Testis (tissue), 3 donors: Measurements from ENCODE around the gene FCRL3. TPM values are rescaled to one million over a fixed set of nuclear protein-coding genes. Genes with fewer than 3 reads are reported as not detected.
A peak's percentile ranks its signal among the peaks of the same experiment; 100 is the strongest.

ENCODE experiments used
- DNase-seq: peaks from one replicate; pipeline ENCODE4 v3.0.0-alpha.2; 2019
- H3K27ac ChIP-seq, 2 donors: fragments of 200-600 bp; sonication (generic); one replicate each; pipeline ENCODE4 v1.5.1; 2019
- H3K27me3 ChIP-seq: fragments of 200-600 bp; sonication (generic); one replicate; pipeline ENCODE4 v1.5.1; 2019
- H3K36me3 ChIP-seq: fragments of 200-600 bp; sonication (generic); one replicate; pipeline ENCODE4 v1.5.1; 2017; ENCODE audit warnings: low read depth; ENCODE audit errors: missing control alignments
- H3K4me1 ChIP-seq: fragments of 200-600 bp; sonication (generic); one replicate; pipeline ENCODE4 v1.5.1; 2019
- H3K4me3 ChIP-seq, 2 donors: fragments of 200-600 bp; sonication (generic); one replicate each; pipeline ENCODE4 v1.5.1; 2017 to 2019
- H3K9me3 ChIP-seq: fragments of 200-600 bp; sonication (generic); one replicate; pipeline ENCODE4 v1.5.1; 2017
- POLR2A ChIP-seq: fragments of 450-650 bp; IDR thresholded peaks from one replicate; pipeline ENCODE4 v1.6.1; 2017; ENCODE audit warnings: antibody characterized with exemption, mild to moderate bottlenecking, moderate library complexity
- WGBS, 2 donors: methylation state at CpG; one replicate each; pipeline ENCODE4 v1.1.5; 2018; 5-methylcytosine and 5-hydroxymethylcytosine counted together
- intact Hi-C: fragments of 100-400 bp; cut with DNase I; formaldehyde crosslinking; loops from one replicate; pipeline ENCODE4 v1.15.1; 2023; ENCODE audit warnings: low total_unique reads
- polyA plus RNA-seq: library from polyadenylated mRNA; stranded (reverse); fragments of 350-450 nt; fragmentation: Illumina TruSeq; extraction: RNeasy Lipid Tissue Mini Kit (QIAGEN cat#74804); gene quantifications from one replicate; pipeline ENCODE4 v1.2.3, GENCODE V29; 2014; ENCODE audit warnings: low read depth, low replicate concordance; ENCODE audit not compliant: insufficient read depth
- total RNA-seq, 2 donors: library from RNA; depleted of rRNA; stranded (reverse); fragments of >200 nt; gene quantifications; one replicate each; pipeline ENCODE4 v1.2.3, GENCODE V29; 2016
- TF ChIP-seq, protein P1 (sequence below), 3 experiments: fragments of 450-650 bp in 2 of 3; fragments of 200-600 bp in 1 of 3; sonication (generic) in 1 of 3; IDR thresholded peaks; one replicate each; pipeline ENCODE4 v1.5.1; 2016 to 2019; ENCODE audit warnings: antibody characterized with exemption in 3 of 3, mild to moderate bottlenecking in 2 of 3, moderate library complexity in 1 of 3

The FCRL3 gene
- total and polyA plus RNA-seq, 3 donors from 2014 or later: 0.19 to 0.86 (median 0.47) TPM

DNA sequence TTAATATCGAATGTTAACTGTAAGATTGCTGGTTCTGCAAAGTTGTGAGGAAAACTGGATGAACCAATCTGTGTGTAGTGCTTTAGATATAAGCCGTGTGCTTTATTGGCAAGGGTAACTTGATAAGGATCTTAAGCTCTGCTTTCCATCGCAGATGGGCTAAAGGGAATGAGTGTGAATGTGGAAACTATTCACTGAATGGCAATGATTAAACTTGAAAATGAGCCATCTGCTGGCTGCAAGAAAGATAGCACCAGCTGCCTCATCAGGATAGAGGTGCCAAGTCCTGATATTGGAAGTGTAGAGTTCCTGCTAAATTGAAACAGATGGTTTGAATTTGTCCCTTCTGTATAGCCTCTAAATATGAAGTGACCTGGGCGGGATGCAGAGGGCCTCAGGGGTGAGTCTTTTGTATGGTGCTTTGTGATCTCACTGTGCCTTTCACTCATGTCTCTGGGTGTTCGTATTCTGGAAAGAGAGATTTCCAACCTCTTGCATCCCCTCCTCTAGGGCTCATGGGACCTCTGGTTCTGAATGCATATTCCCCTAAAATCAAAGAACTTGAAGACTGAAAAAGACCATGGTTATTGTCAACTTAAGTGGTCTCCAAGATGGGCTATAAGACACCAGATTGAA lies 9.2 kb downstream of the FCRL3 start:
- Histone ChIP-seq H3K4me1 (no peaks in the 10 kb centered on the region), H3K9me3 (no peaks in the 10 kb centered on the region), H3K27ac (no peak overlapping the region), H3K4me3 (no peak overlapping the region), H3K27me3 (no peaks in the 10 kb centered on the region), H3K36me3 (no peaks in the 10 kb centered on the region)
- no peak for DNase-seq
- no peak for TF ChIP-seq POLR2A
- TF ChIP-seq, protein P1, sequence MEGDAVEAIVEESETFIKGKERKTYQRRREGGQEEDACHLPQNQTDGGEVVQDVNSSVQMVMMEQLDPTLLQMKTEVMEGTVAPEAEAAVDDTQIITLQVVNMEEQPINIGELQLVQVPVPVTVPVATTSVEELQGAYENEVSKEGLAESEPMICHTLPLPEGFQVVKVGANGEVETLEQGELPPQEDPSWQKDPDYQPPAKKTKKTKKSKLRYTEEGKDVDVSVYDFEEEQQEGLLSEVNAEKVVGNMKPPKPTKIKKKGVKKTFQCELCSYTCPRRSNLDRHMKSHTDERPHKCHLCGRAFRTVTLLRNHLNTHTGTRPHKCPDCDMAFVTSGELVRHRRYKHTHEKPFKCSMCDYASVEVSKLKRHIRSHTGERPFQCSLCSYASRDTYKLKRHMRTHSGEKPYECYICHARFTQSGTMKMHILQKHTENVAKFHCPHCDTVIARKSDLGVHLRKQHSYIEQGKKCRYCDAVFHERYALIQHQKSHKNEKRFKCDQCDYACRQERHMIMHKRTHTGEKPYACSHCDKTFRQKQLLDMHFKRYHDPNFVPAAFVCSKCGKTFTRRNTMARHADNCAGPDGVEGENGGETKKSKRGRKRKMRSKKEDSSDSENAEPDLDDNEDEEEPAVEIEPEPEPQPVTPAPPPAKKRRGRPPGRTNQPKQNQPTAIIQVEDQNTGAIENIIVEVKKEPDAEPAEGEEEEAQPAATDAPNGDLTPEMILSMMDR (IDR thresholded peaks at IDR 0.05): peak in 1 of 3 experiments; percentile 43
- intact Hi-C loops: no loop called here
- WGBS, 2 donors: 45 to 49% methylated on average over 5 of the region's 5 CpGs

GRCh38 chr1:157682710-157683437 lies 17.7 kb downstream of the FCRL3 start:
- DNase-seq: no peak
- H3K4me3 ChIP-seq: no peak overlapping the region
- 82 to 91% methylated on average over 5 of the region's 5 CpGs for WGBS, 2 donors
- H3K36me3 ChIP-seq: no peaks in the 10 kb centered on the region
- intact Hi-C loops: no loop called here
- no peaks in the 10 kb centered on the region for H3K4me1 ChIP-seq
- H3K27ac ChIP-seq: no peak overlapping the region
- TF ChIP-seq, protein P1 (IDR thresholded peaks at IDR 0.05): no peak
- no peak for TF ChIP-seq POLR2A
- H3K9me3 ChIP-seq: no peaks in the 10 kb centered on the region
- no peaks in the 10 kb centered on the region for H3K27me3 ChIP-seq

DNA sequence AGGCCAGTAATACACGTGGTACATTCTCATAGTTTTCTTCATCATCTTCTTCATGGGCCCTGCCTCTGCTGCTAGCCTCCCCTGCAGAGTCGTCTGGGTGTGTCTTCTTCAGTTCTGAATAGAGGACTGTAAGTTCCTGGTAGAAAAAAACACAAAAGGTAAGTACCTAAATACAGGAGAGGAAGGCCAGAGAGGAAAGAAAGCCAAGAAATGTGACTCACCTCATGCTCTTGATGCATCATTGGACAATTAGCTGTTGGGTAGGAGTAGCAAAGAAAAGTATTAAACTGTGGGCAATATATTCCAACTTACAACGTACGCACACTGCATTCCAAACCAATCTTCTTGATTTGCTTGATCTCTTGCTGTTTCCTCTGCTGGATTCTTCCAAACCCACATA lies 21.8 kb downstream of the FCRL3 start:
- no peak for TF ChIP-seq POLR2A
- TF ChIP-seq, protein P1 (IDR thresholded peaks at IDR 0.05): no peak
- Histone ChIP-seq H3K4me1 (no peaks in the 10 kb centered on the region), H3K27ac (no peak overlapping the region), H3K27me3 (no peaks in the 10 kb centered on the region), H3K4me3 (no peak overlapping the region), H3K9me3 (no peaks in the 10 kb centered on the region), H3K36me3 (no peaks in the 10 kb centered on the region)
- DNase-seq: no peak
- intact Hi-C loops: no loop called here
- 75 to 76% methylated on average over 4 of the region's 4 CpGs for WGBS, 2 donors

GRCh38 chr1:157673008-157673407 lies 27.6 kb downstream of the FCRL3 start:
- no peaks in the 10 kb centered on the region for H3K9me3 ChIP-seq
- H3K27me3 ChIP-seq: no peaks in the 10 kb centered on the region
- no peak overlapping the region for H3K27ac ChIP-seq
- intact Hi-C loops: no loop called here
- DNase-seq: no peak
- no peak overlapping the region for H3K4me3 ChIP-seq
- no peaks in the 10 kb centered on the region for H3K4me1 ChIP-seq
- 69 to 85% methylated on average over 1 of the region's 1 CpG for WGBS, 2 donors
- no peak for TF ChIP-seq POLR2A
- TF ChIP-seq, protein P1 (IDR thresholded peaks at IDR 0.05): no peak
- H3K36me3 ChIP-seq: no peaks in the 10 kb centered on the region

GRCh38 chr1:157671895-157672294 lies 28.7 kb downstream of the FCRL3 start:
- TF ChIP-seq, protein P1 (IDR thresholded peaks at IDR 0.05): no peak
- TF ChIP-seq POLR2A: no peak
- Histone ChIP-seq H3K9me3 (no peaks in the 10 kb centered on the region), H3K27ac (no peak overlapping the region), H3K4me1 (no peaks in the 10 kb centered on the region), H3K36me3 (no peaks in the 10 kb centered on the region), H3K27me3 (no peaks in the 10 kb centered on the region), H3K4me3 (no peak overlapping the region)
- no peak for DNase-seq
- intact Hi-C loops: no loop called here
